AG04449 (cell line): ENCODE measurements around the gene ISYNA1.

Experiments used
- CTCF ChIA-PET: fragments of 350-600 bp; formaldehyde crosslinking; extraction: SDS; loops from one replicate; lab custom pipeline; 2021; ENCODE audit warnings: antibody characterized with exemption; lab: Yijun Ruan, JAX
- POLR2A ChIA-PET: fragments of 400-600, 350-600 bp; formaldehyde crosslinking; extraction: SDS; loops from one replicate; lab custom pipeline; 2020; ENCODE audit warnings: antibody characterized with exemption, inconsistent platforms; lab: Yijun Ruan, JAX
- DNase-seq: peaks from one replicate; pipeline ENCODE4 v3.0.0-alpha.2; 2010; ENCODE audit warnings: low read depth, low spot score
- H3K4me3 ChIP-seq: 2 replicates; pipeline ENCODE4 v1.5.1; 2011; ENCODE audit warnings: low read depth, mild to moderate bottlenecking, control low read depth, low read length
- CTCF ChIP-seq: IDR thresholded peaks from one replicate; pipeline ENCODE4 v1.5.1; 2011; ENCODE audit warnings: mild to moderate bottlenecking, moderate library complexity, low read length, control low read depth, inconsistent platforms; ENCODE audit not compliant: insufficient read depth; ENCODE audit errors: missing control alignments

Gene ISYNA1

GRCh38 chr19:18399008-18399407 is 38.9 kb downstream of the ISYNA1 start:
- TF ChIP-seq CTCF = no peak

GRCh38 chr19:18397242-18398202 is 40.4 kb downstream of the ISYNA1 start, which contains the start of gene LRRC25:
Gene LRRC25, minus strand, starts transcription at chr19:18397622. Its CDS starts 659 bp downstream, at chr19:18396963.
- ChIA-PET CTCF (interaction anchor here (1.0 to 5.7 kb wide), 5 partner anchors 7 to 48 kb away, joined by 3 to 71 read pairs (median 6); no protein-coding TSS in a partner anchor), POLR2A (interaction anchor here (0.5 kb wide), 1 partner anchor 26 kb away, joined by 3 read pairs; no protein-coding TSS in a partner anchor)
- no peak within 1 kb of the TSS for H3K4me3 ChIP-seq
- no peak for TF ChIP-seq CTCF
- no peak for DNase-seq

More at GRCh38 chr19:18399008-18399407, 38.9 kb downstream of the ISYNA1 start:
- CTCF ChIA-PET = interaction anchor here (0.8 to 5.7 kb wide), 4 partner anchors 9 to 414 kb away, joined by 3 to 71 read pairs (median 28); no protein-coding TSS in a partner anchor
- POLR2A ChIA-PET = no interaction called here
- no peak for DNase-seq
- no peak overlapping the region for H3K4me3 ChIP-seq

- DNase-seq = no peak
- no peak overlapping the region for H3K4me3 ChIP-seq
- ChIA-PET POLR2A (no interaction called here), CTCF (interaction anchor here (0.6 to 1.8 kb wide), 4 partner anchors 9 to 117 kb away, joined by 3 to 13 read pairs (median 5); no protein-coding TSS in a partner anchor)
- TF ChIP-seq CTCF = no peak
These were observed 41.3 kb downstream of the ISYNA1 start for GRCh38 chr19:18396471-18397241.

GRCh38 chr19:18393836-18394235 is 44.1 kb downstream of the ISYNA1 start:
- H3K4me3 ChIP-seq = no peak overlapping the region
- CTCF ChIA-PET = interaction anchor here (2.3 kb wide), 1 partner anchor 13 kb away, joined by 10 read pairs; no protein-coding TSS in a partner anchor
- POLR2A ChIA-PET = no interaction called here
- no peak for DNase-seq
- no peak for TF ChIP-seq CTCF

GRCh38 chr19:18392926-18393325 is 45.0 kb downstream of the ISYNA1 start:
- no peak for TF ChIP-seq CTCF
- no peak for DNase-seq
- no peak overlapping the region for H3K4me3 ChIP-seq
- POLR2A ChIA-PET = no interaction called here
- CTCF ChIA-PET = interaction anchor here (1.0 to 8.3 kb wide), 4 partner anchors 7 to 38 kb away, joined by 3 to 170 read pairs (median 40); partner anchors contain the start of genes LRRC25 and SSBP4
